Neural cell (in vitro differentiated cells): ENCODE data around the gene ACTN2. TPM values are rescaled to one million over a fixed set of nuclear protein-coding genes. Genes with fewer than 3 reads are reported as not detected.

ENCODE experiments used
- H2AFZ ChIP-seq: fragments of 200-600, 300-800 bp; sonication (generic), shearing (Covaris generic); 2 replicates; pipeline ENCODE4 v1.6.0; 2014; ENCODE audit warnings: low read depth, mild to moderate bottlenecking, antibody characterized with exemption, low read length, moderate library complexity
- H3F3A ChIP-seq: fragments of 200-600 bp; shearing (Covaris generic); 2 replicates; pipeline ENCODE4 v1.6.1; 2016; ENCODE audit warnings: mild to moderate bottlenecking, moderate library complexity, mixed read lengths, antibody characterized with exemption, low read length; ENCODE audit not compliant: insufficient read depth, poor library complexity, severe bottlenecking
- H3K27ac ChIP-seq: fragments of 200-600, 300-800 bp; sonication (generic), shearing (Covaris generic); 2 replicates; pipeline ENCODE4 v1.5.1; 2014; ENCODE audit warnings: mild to moderate bottlenecking, low read length, moderate library complexity
- H3K27me3 ChIP-seq: fragments of 300-800, 200-600 bp; sonication (generic), shearing (Covaris generic); 2 replicates; pipeline ENCODE4 v1.6.0; 2014; ENCODE audit warnings: mild to moderate bottlenecking, low read depth, low read length, moderate library complexity; ENCODE audit not compliant: insufficient read depth
- H3K36me3 ChIP-seq: fragments of 300-800, 200-600 bp; sonication (generic), shearing (Covaris generic); 2 replicates; pipeline ENCODE4 v1.5.1; 2014; ENCODE audit warnings: mild to moderate bottlenecking, antibody characterized with exemption, low read length, moderate library complexity; ENCODE audit not compliant: insufficient read depth
- H3K4me2 ChIP-seq: fragments of 300-800, 200-600 bp; sonication (generic), shearing (Covaris generic); 2 replicates; pipeline ENCODE4 v1.6.0; 2014; ENCODE audit warnings: mild to moderate bottlenecking, low read length
- H3K4me3 ChIP-seq: fragments of 300-800, 200-600 bp; sonication (generic), shearing (Covaris generic); 2 replicates; pipeline ENCODE4 v1.5.1; 2014; ENCODE audit warnings: mild to moderate bottlenecking, low read length, moderate library complexity
- H3K79me2 ChIP-seq: fragments of 200-600 bp; shearing (Covaris generic); replicated peaks from 2 replicates; pipeline ENCODE4 v1.6.0; 2014; ENCODE audit warnings: mild to moderate bottlenecking, low read length, moderate library complexity; ENCODE audit not compliant: insufficient read depth
- H3K9ac ChIP-seq: fragments of 300-800, 200-600 bp; sonication (generic), shearing (Covaris generic); 2 replicates; pipeline ENCODE4 v1.6.1; 2016; ENCODE audit warnings: mild to moderate bottlenecking, low read length, mixed read lengths
- H3K9me2 ChIP-seq: fragments of 200-600 bp; shearing (Covaris generic); 2 replicates; pipeline ENCODE4 v1.6.1; 2016; ENCODE audit warnings: mild to moderate bottlenecking, low read length, mixed read lengths; ENCODE audit not compliant: insufficient read depth
- H3K9me3 ChIP-seq: fragments of 200-600, 300-800 bp; sonication (generic), shearing (Covaris generic); 2 replicates; pipeline ENCODE4 v1.6.1; 2016; ENCODE audit warnings: mild to moderate bottlenecking, mixed run types, low read length, moderate library complexity, mixed read lengths
- H4K20me1 ChIP-seq: fragments of 200-600 bp; shearing (Covaris generic); 2 replicates; pipeline ENCODE4 v1.6.1; 2016; ENCODE audit warnings: mild to moderate bottlenecking, mixed run types; ENCODE audit not compliant: insufficient read depth
- EP300 ChIP-seq: fragments of 450-650 bp; conservative IDR thresholded peaks from 2 replicates; pipeline ENCODE4 v1.6.1; 2014; ENCODE audit warnings: antibody characterized with exemption, mild to moderate bottlenecking, moderate library complexity; ENCODE audit not compliant: poor library complexity, severe bottlenecking
- EZH2 ChIP-seq: fragments of 200-600, 300-800 bp; shearing (Covaris generic), sonication (generic); IDR thresholded peaks from 2 replicates; pipeline ENCODE4 v1.6.1; 2014; ENCODE audit warnings: antibody characterized with exemption, low read length, borderline replicate concordance, mild to moderate bottlenecking; ENCODE audit not compliant: insufficient read depth, poor library complexity, severe bottlenecking
- MXI1 ChIP-seq: fragments of 450-650 bp; conservative IDR thresholded peaks from 2 replicates; pipeline ENCODE4 v1.6.1; 2014; ENCODE audit warnings: antibody characterized with exemption, mild to moderate bottlenecking; ENCODE audit not compliant: poor library complexity, severe bottlenecking
- POLR2AphosphoS5 ChIP-seq: IDR thresholded peaks from 2 replicates; pipeline ENCODE4 v1.6.1; 2012
- REST ChIP-seq: IDR thresholded peaks from 2 replicates; pipeline ENCODE4 v1.6.1; 2012; ENCODE audit warnings: borderline replicate concordance
- SMC3 ChIP-seq: fragments of 450-650 bp; conservative IDR thresholded peaks from 2 replicates; pipeline ENCODE4 v1.6.1; 2014; ENCODE audit warnings: antibody characterized with exemption, mild to moderate bottlenecking, moderate library complexity; ENCODE audit not compliant: poor library complexity
- polyA minus RNA-seq: library from RNA; depleted of rRNA, polyadenylated mRNA; stranded (reverse); fragments of >200 nt; gene quantifications from 2 replicates; pipeline ENCODE4 v1.2.3, GENCODE V29; 2014
- polyA plus RNA-seq: library from polyadenylated mRNA; depleted of rRNA; stranded (reverse); fragments of >200 nt; gene quantifications from 2 replicates; pipeline ENCODE4 v1.2.3, GENCODE V29; 2014

Gene ACTN2
- polyA plus RNA-seq (6.1 and 14.9 TPM in 2 replicates), polyA minus RNA-seq (1.7 and 3.9 TPM in 2 replicates)

DNA sequence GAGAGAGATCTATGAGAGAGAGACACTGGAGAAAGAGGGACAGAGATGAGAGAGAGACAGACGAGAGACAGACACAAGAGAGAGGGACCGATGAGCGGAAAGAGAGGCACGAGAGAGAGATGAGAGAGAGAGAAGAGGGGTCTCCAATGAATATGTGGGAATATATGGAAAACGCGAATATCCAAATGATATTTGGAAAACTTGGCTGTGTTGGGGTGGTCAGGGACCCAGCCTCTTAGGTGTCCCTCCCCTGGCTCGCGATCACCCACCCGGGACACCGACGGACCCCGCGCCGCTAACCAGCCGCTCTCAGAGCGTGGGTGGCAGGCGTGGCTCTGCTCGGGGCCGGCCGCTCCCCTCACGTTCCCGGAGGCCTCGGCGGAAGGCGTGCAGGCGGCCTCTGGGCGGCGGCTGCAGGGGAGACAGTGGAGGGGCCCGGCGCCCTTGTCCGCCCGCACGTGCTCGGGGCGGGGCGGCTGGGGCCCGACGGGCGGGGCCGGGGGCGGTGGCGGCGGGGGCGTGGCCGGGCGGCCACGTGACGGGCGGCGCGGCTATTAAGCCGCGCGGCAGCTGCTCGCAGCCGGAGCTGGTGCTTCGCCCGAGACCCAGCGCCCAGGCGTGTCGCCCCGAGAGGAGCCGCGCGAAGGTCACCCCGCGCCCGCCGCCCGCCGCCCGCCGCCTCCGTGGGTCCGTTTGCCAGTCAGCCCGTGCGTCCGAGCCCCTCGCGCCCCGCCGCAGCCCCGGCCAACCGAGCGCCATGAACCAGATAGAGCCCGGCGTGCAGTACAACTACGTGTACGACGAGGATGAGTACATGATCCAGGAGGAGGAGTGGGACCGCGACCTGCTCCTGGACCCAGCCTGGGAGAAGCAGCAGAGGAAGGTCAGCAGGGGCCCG is at the start of gene ACTN2:
ACTN2 (plus strand) TSS at position 583 of the 898 bp plus-strand sequence; CDS start at position 758, 175 bp downstream.
- Histone ChIP-seq H3K9ac (peak within 1 kb of the TSS; percentile 49), H2AFZ (peak within 1 kb of the TSS; percentile 33), H3K4me3 (peak within 1 kb of the TSS; percentile 62), H3K4me2 (peak within 1 kb of the TSS; percentile 39), H3F3A (peaks cover 5% of the 10 kb centered on the region), H3K79me2 (no peaks in the 10 kb centered on the region), H3K27ac (no peak within 1 kb of the TSS), H3K9me3 (no peaks in the 10 kb centered on the region), H3K36me3 (no peaks in the 10 kb centered on the region), H4K20me1 (no peaks in the 10 kb centered on the region), H3K27me3 (peaks cover 16% of the 10 kb centered on the region), H3K9me2 (no peaks in the 10 kb centered on the region)
- TF ChIP-seq REST: no peak
- TF ChIP-seq MXI1: peak; percentile 48
- TF ChIP-seq EP300: no peak

DNA sequence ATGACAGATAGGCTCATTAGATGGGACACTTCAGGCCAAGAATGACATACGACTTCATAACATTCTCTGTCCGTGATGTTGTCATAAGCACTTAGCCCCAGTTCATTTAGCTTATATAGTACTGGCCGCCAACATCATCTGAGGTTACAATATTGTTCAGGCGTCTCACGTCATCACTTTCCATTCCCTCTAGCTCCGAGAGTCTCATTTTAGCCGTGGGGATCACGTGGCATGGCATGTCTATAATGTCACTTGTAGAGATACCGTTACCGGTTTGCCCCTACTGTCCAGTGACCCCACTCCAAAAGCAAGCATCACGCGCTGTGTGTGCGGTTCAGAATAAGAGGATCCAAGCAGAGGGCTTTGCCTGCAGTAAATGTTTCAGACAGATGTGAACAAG is 47.4 kb upstream of the ACTN2 start:
- Histone ChIP-seq H3K79me2 (no peaks in the 10 kb centered on the region), H3K4me3 (no peak overlapping the region), H3K36me3 (no peaks in the 10 kb centered on the region), H3K27me3 (no peaks in the 10 kb centered on the region), H3K9me2 (no peaks in the 10 kb centered on the region), H3F3A (no peaks in the 10 kb centered on the region), H3K27ac (no peak overlapping the region), H4K20me1 (no peaks in the 10 kb centered on the region), H2AFZ (no peak overlapping the region), H3K9ac (no peak overlapping the region), H3K4me2 (no peak overlapping the region), H3K9me3 (no peaks in the 10 kb centered on the region)
- no peak for TF ChIP-seq MXI1
- no peak for TF ChIP-seq EP300
- no peak for TF ChIP-seq POLR2AphosphoS5
- TF ChIP-seq SMC3: no peak
- no peak for TF ChIP-seq REST
- no peak for TF ChIP-seq EZH2
